ENCODE data around the gene TARS1. TPM values are rescaled to one million over a fixed set of nuclear protein-coding genes. Genes with fewer than 3 reads are reported as not detected.

TARS1 gene
- total RNA-seq, 4 donors from 2014 or later = 30.0 to 60.0 (median 39.2) TPM

GRCh38 chr5:33457817-33458216 is 17.1 kb downstream of the TARS1 start:
- Histone ChIP-seq H3K27ac (no peak overlapping the region), H3K36me3 (peaks cover 97% of the 10 kb centered on the region), H3K4me3 (no peak overlapping the region), H3K27me3 (no peaks in the 10 kb centered on the region), H3K9me3 (no peaks in the 10 kb centered on the region), H3K4me1 (peaks cover 6% of the 10 kb centered on the region)
- no peak for DNase-seq (ENCODE audit: low spot score in 2 of 2)
- 67% methylated on average over 1 of the region's 1 CpG for WGBS
- no peak for TF ChIP-seq CTCF (IDR thresholded peaks at IDR 0.05)
- TF ChIP-seq POLR2A (IDR thresholded peaks at IDR 0.05) = no peak
- no peak for TF ChIP-seq POLR2AphosphoS5 (IDR thresholded peaks at IDR 0.05)
- no peak for TF ChIP-seq EP300 (IDR thresholded peaks at IDR 0.05)

GRCh38 chr5:33460210-33460609 is 19.4 kb downstream of the TARS1 start:
- H3K9me3 ChIP-seq = no peaks in the 10 kb centered on the region
- peaks cover 6% of the 10 kb centered on the region for H3K4me1 ChIP-seq
- no peak overlapping the region for H3K4me3 ChIP-seq
- H3K36me3 ChIP-seq = peaks cover 99% of the 10 kb centered on the region
- DNase-seq (ENCODE audit: low spot score in 2 of 2) = no peak
- H3K27ac ChIP-seq = no peak overlapping the region
- WGBS = 84% methylated on average over 2 of the region's 2 CpGs
- TF ChIP-seq CTCF (IDR thresholded peaks at IDR 0.05) (no peak), POLR2A (IDR thresholded peaks at IDR 0.05) (no peak), POLR2AphosphoS5 (IDR thresholded peaks at IDR 0.05) (no peak), EP300 (IDR thresholded peaks at IDR 0.05) (no peak)
- no peaks in the 10 kb centered on the region for H3K27me3 ChIP-seq

- Histone ChIP-seq H3K36me3 (peaks cover 98% of the 10 kb centered on the region), H3K27ac (no peak overlapping the region), H3K4me1 (peaks cover 3% of the 10 kb centered on the region), H3K9me3 (no peaks in the 10 kb centered on the region), H3K27me3 (no peaks in the 10 kb centered on the region), H3K4me3 (no peak overlapping the region)
- TF ChIP-seq EP300 (IDR thresholded peaks at IDR 0.05) (no peak), CTCF (IDR thresholded peaks at IDR 0.05) (no peak), POLR2AphosphoS5 (IDR thresholded peaks at IDR 0.05) (no peak), POLR2A (IDR thresholded peaks at IDR 0.05) (no peak)
- no peak for DNase-seq (ENCODE audit: low spot score in 2 of 2)
- WGBS = 71% methylated on average over 3 of the region's 3 CpGs
These were observed 21.7 kb downstream of the TARS1 start for GRCh38 chr5:33462456-33462855.

GRCh38 chr5:33465120-33465519 is 24.4 kb downstream of the TARS1 start:
- no peak overlapping the region for H3K4me3 ChIP-seq
- H3K27me3 ChIP-seq = no peaks in the 10 kb centered on the region
- H3K9me3 ChIP-seq = no peaks in the 10 kb centered on the region
- H3K36me3 ChIP-seq = peaks cover 96% of the 10 kb centered on the region
- no peaks in the 10 kb centered on the region for H3K4me1 ChIP-seq
- no peak overlapping the region for H3K27ac ChIP-seq
- TF ChIP-seq EP300 (IDR thresholded peaks at IDR 0.05) (no peak), CTCF (IDR thresholded peaks at IDR 0.05) (no peak), POLR2A (IDR thresholded peaks at IDR 0.05) (no peak), POLR2AphosphoS5 (IDR thresholded peaks at IDR 0.05) (no peak)
- no peak for DNase-seq (ENCODE audit: low spot score in 2 of 2)
- WGBS = 86% methylated on average over 3 of the region's 3 CpGs

- H3K36me3 ChIP-seq = peaks cover 86% of the 10 kb centered on the region
- H3K4me3 ChIP-seq = no peak overlapping the region
- no peaks in the 10 kb centered on the region for H3K9me3 ChIP-seq
- 70% methylated on average over 9 of the region's 9 CpGs for WGBS
- no peaks in the 10 kb centered on the region for H3K4me1 ChIP-seq
- TF ChIP-seq EP300 (IDR thresholded peaks at IDR 0.05) (no peak), POLR2A (IDR thresholded peaks at IDR 0.05) (no peak), CTCF (IDR thresholded peaks at IDR 0.05) (no peak), POLR2AphosphoS5 (IDR thresholded peaks at IDR 0.05) (no peak)
- no peak for DNase-seq (ENCODE audit: low spot score in 2 of 2)
- H3K27me3 ChIP-seq = no peaks in the 10 kb centered on the region
- no peak overlapping the region for H3K27ac ChIP-seq
These were observed 28.1 kb downstream of the TARS1 start for GRCh38 chr5:33468775-33469435.

All from suprapubic skin (tissue), 4 donors.